ENCODE data around the gene UNC79.

DNA sequence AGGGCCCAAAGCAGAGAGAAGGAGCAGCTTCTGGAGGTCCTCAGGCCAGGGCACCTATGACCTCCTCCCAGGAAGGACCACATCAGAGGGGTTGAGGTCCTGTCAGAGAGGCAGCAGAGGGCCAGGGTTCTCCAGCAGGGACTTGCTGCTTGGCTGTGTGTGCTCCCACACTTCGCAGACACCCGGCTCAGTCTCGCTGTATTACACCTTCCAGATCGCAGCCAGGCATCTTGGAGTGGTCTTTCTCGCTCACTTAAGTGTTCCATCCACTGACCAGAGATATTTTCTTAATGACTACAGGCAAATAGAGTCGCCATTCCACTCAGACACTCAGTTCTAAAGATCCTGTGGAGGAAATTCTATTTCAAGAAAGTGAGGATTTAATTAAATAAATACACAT, 273.2 kb downstream of the UNC79 start:
- TF ChIP-seq, protein P1, sequence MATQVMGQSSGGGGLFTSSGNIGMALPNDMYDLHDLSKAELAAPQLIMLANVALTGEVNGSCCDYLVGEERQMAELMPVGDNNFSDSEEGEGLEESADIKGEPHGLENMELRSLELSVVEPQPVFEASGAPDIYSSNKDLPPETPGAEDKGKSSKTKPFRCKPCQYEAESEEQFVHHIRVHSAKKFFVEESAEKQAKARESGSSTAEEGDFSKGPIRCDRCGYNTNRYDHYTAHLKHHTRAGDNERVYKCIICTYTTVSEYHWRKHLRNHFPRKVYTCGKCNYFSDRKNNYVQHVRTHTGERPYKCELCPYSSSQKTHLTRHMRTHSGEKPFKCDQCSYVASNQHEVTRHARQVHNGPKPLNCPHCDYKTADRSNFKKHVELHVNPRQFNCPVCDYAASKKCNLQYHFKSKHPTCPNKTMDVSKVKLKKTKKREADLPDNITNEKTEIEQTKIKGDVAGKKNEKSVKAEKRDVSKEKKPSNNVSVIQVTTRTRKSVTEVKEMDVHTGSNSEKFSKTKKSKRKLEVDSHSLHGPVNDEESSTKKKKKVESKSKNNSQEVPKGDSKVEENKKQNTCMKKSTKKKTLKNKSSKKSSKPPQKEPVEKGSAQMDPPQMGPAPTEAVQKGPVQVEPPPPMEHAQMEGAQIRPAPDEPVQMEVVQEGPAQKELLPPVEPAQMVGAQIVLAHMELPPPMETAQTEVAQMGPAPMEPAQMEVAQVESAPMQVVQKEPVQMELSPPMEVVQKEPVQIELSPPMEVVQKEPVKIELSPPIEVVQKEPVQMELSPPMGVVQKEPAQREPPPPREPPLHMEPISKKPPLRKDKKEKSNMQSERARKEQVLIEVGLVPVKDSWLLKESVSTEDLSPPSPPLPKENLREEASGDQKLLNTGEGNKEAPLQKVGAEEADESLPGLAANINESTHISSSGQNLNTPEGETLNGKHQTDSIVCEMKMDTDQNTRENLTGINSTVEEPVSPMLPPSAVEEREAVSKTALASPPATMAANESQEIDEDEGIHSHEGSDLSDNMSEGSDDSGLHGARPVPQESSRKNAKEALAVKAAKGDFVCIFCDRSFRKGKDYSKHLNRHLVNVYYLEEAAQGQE (IDR thresholded peaks at IDR 0.05; ENCODE audit: insufficient read depth in 1 of 2, low read depth in 2 of 2, low read length in 1 of 2), result no peak
- TF ChIP-seq TCF7L2 (IDR thresholded peaks at IDR 0.05; ENCODE audit: low read depth, low read length) (no peak), POLR2AphosphoS5 (IDR thresholded peaks at IDR 0.05; ENCODE audit: low read depth, low read length) (no peak), SIN3A (IDR thresholded peaks at IDR 0.05; ENCODE audit: borderline replicate concordance, insufficient read depth, low read depth, low read length) (no peak)
- TF ChIP-seq, protein P2, sequence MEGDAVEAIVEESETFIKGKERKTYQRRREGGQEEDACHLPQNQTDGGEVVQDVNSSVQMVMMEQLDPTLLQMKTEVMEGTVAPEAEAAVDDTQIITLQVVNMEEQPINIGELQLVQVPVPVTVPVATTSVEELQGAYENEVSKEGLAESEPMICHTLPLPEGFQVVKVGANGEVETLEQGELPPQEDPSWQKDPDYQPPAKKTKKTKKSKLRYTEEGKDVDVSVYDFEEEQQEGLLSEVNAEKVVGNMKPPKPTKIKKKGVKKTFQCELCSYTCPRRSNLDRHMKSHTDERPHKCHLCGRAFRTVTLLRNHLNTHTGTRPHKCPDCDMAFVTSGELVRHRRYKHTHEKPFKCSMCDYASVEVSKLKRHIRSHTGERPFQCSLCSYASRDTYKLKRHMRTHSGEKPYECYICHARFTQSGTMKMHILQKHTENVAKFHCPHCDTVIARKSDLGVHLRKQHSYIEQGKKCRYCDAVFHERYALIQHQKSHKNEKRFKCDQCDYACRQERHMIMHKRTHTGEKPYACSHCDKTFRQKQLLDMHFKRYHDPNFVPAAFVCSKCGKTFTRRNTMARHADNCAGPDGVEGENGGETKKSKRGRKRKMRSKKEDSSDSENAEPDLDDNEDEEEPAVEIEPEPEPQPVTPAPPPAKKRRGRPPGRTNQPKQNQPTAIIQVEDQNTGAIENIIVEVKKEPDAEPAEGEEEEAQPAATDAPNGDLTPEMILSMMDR (IDR thresholded peaks at IDR 0.05), result no peak
